Memory B cell (primary cell): ENCODE results near the gene FAM9B.
A peak's percentile ranks its signal among the peaks of the same experiment; 100 is the strongest.

Source experiments
- ATAC-seq: fragments of 150-1000 bp; cut with Tn5 transposase; 2 replicates; pipeline ENCODE4 v1.10.0; 2021; ENCODE audit warnings: low read depth, mild to moderate bottlenecking, moderate library complexity
- DNase-seq, 2 donors: peaks; one replicate each; pipeline ENCODE4 v3.0.0; 2022; ENCODE audit warnings: low spot score in 2 of 2
- H3K27ac Mint-ChIP-seq: one replicate; pipeline ENCODE4 v1.8.0; 2022; ENCODE audit warnings: mild to moderate bottlenecking, moderate library complexity, mixed read lengths
- H3K27me3 Mint-ChIP-seq: one replicate; pipeline ENCODE4 v1.8.0; 2022; ENCODE audit warnings: mixed read lengths
- H3K36me3 Mint-ChIP-seq: one replicate; pipeline ENCODE4 v1.8.0; 2022; ENCODE audit warnings: mild to moderate bottlenecking, mixed read lengths
- H3K4me1 Mint-ChIP-seq: one replicate; pipeline ENCODE4 v1.8.0; 2022; ENCODE audit warnings: mixed read lengths
- H3K4me3 Mint-ChIP-seq: one replicate; pipeline ENCODE4 v1.8.0; 2022; ENCODE audit warnings: mild to moderate bottlenecking, moderate library complexity, mixed read lengths
- H3K9me3 Mint-ChIP-seq: one replicate; pipeline ENCODE4 v1.8.0; 2022; ENCODE audit warnings: mixed read lengths

Gene FAM9B

GRCh38 chrX:9033989-9034388 is at the start of gene FAM9B:
Gene FAM9B (minus strand): TSS chrX:9034127. CDS start chrX:9032986, 1,141 bp downstream.
- Mint-ChIP-seq H3K36me3 (no peaks in the 10 kb centered on the region), H3K27ac (no peak within 1 kb of the TSS), H3K9me3 (peaks cover 1% of the 10 kb centered on the region), H3K4me1 (peaks cover 4% of the 10 kb centered on the region), H3K4me3 (no peak within 1 kb of the TSS), H3K27me3 (no peaks in the 10 kb centered on the region)
- ATAC-seq (no peak), DNase-seq (no peak)

- H3K4me1 Mint-ChIP-seq: no peaks in the 10 kb centered on the region
- no peaks in the 10 kb centered on the region for H3K27me3 Mint-ChIP-seq
- H3K9me3 Mint-ChIP-seq: peaks cover 2% of the 10 kb centered on the region
- no peak overlapping the region for H3K4me3 Mint-ChIP-seq
- ATAC-seq (no peak), DNase-seq (no peak)
- no peak overlapping the region for H3K27ac Mint-ChIP-seq
- H3K36me3 Mint-ChIP-seq: no peaks in the 10 kb centered on the region
Observed at GRCh38 chrX:9081271-9081670, 47.3 kb upstream of the FAM9B start.

- DNase-seq: no peak
- H3K9me3 Mint-ChIP-seq: no peaks in the 10 kb centered on the region
- no peak overlapping the region for H3K27ac Mint-ChIP-seq
- peaks cover 2% of the 10 kb centered on the region for H3K4me1 Mint-ChIP-seq
- no peak for ATAC-seq
- H3K4me3 Mint-ChIP-seq: no peak overlapping the region
- H3K36me3 Mint-ChIP-seq: no peaks in the 10 kb centered on the region
- H3K27me3 Mint-ChIP-seq: peaks cover 11% of the 10 kb centered on the region
Observed at GRCh38 chrX:9074326-9074725, 40.4 kb upstream of the FAM9B start.

- Mint-ChIP-seq H3K27me3 (peaks cover 11% of the 10 kb centered on the region), H3K9me3 (no peaks in the 10 kb centered on the region)
- no peak for DNase-seq
Observed at GRCh38 chrX:9072281-9072680, 38.4 kb upstream of the FAM9B start.

GRCh38 chrX:9071031-9071650 is 37.2 kb upstream of the FAM9B start:
- no peaks in the 10 kb centered on the region for H3K36me3 Mint-ChIP-seq
- H3K4me1 Mint-ChIP-seq: peaks cover 4% of the 10 kb centered on the region
- DNase-seq: no peak
- ATAC-seq: no peak
- no peak overlapping the region for H3K4me3 Mint-ChIP-seq
- no peak overlapping the region for H3K27ac Mint-ChIP-seq
- H3K9me3 Mint-ChIP-seq: peaks cover 1% of the 10 kb centered on the region
- peaks cover 11% of the 10 kb centered on the region for H3K27me3 Mint-ChIP-seq

More at GRCh38 chrX:9072281-9072680, 38.4 kb upstream of the FAM9B start:
- Mint-ChIP-seq H3K36me3 (no peaks in the 10 kb centered on the region), H3K27ac (no peak overlapping the region), H3K4me3 (no peak overlapping the region), H3K4me1 (peaks cover 2% of the 10 kb centered on the region)
- no peak for ATAC-seq

GRCh38 chrX:9069573-9069972 is 35.6 kb upstream of the FAM9B start:
- H3K27ac Mint-ChIP-seq: no peak overlapping the region
- no peak for ATAC-seq
- peaks cover 5% of the 10 kb centered on the region for H3K27me3 Mint-ChIP-seq
- H3K36me3 Mint-ChIP-seq: no peaks in the 10 kb centered on the region
- peaks cover 2% of the 10 kb centered on the region for H3K9me3 Mint-ChIP-seq
- DNase-seq: no peak
- peaks cover 4% of the 10 kb centered on the region for H3K4me1 Mint-ChIP-seq
- H3K4me3 Mint-ChIP-seq: no peak overlapping the region

- Mint-ChIP-seq H3K27me3 (peaks cover 2% of the 10 kb centered on the region), H3K4me1 (peaks cover 2% of the 10 kb centered on the region), H3K27ac (no peak overlapping the region), H3K4me3 (no peak overlapping the region), H3K36me3 (no peaks in the 10 kb centered on the region), H3K9me3 (peaks cover 2% of the 10 kb centered on the region)
- DNase-seq (no peak), ATAC-seq (no peak)
Observed at GRCh38 chrX:9064694-9065093, 30.8 kb upstream of the FAM9B start.

- Mint-ChIP-seq H3K9me3 (peaks cover 2% of the 10 kb centered on the region), H3K27me3 (peaks cover 2% of the 10 kb centered on the region), H3K4me3 (no peak overlapping the region), H3K27ac (no peak overlapping the region), H3K4me1 (peaks cover 2% of the 10 kb centered on the region), H3K36me3 (no peaks in the 10 kb centered on the region)
- no peak for ATAC-seq
- DNase-seq: no peak
Observed at GRCh38 chrX:9062641-9063040, 28.7 kb upstream of the FAM9B start.

GRCh38 chrX:9055354-9055753 is 21.4 kb upstream of the FAM9B start:
- Mint-ChIP-seq H3K27ac (no peak overlapping the region), H3K4me1 (peaks cover 8% of the 10 kb centered on the region), H3K27me3 (no peaks in the 10 kb centered on the region), H3K4me3 (no peak overlapping the region), H3K36me3 (no peaks in the 10 kb centered on the region), H3K9me3 (no peaks in the 10 kb centered on the region)
- ATAC-seq: peak; percentile 76
- peak in 1 of 2 donors; percentile 0 for DNase-seq

- ATAC-seq: no peak
- Mint-ChIP-seq H3K27me3 (no peaks in the 10 kb centered on the region), H3K9me3 (no peaks in the 10 kb centered on the region), H3K4me3 (no peak overlapping the region), H3K36me3 (no peaks in the 10 kb centered on the region), H3K27ac (no peak overlapping the region), H3K4me1 (peaks cover 8% of the 10 kb centered on the region)
- no peak for DNase-seq
Observed at GRCh38 chrX:9052081-9052480, 18.2 kb upstream of the FAM9B start.

GRCh38 chrX:9050331-9050730 is 16.4 kb upstream of the FAM9B start:
- H3K27ac Mint-ChIP-seq: no peak overlapping the region
- no peaks in the 10 kb centered on the region for H3K9me3 Mint-ChIP-seq
- no peaks in the 10 kb centered on the region for H3K36me3 Mint-ChIP-seq
- ATAC-seq: no peak
- peaks cover 7% of the 10 kb centered on the region for H3K4me1 Mint-ChIP-seq
- H3K27me3 Mint-ChIP-seq: no peaks in the 10 kb centered on the region
- no peak for DNase-seq
- no peak overlapping the region for H3K4me3 Mint-ChIP-seq

- Mint-ChIP-seq H3K36me3 (no peaks in the 10 kb centered on the region), H3K9me3 (no peaks in the 10 kb centered on the region), H3K27ac (no peak overlapping the region), H3K27me3 (no peaks in the 10 kb centered on the region), H3K4me3 (no peak overlapping the region), H3K4me1 (peaks cover 3% of the 10 kb centered on the region)
- ATAC-seq: no peak
- DNase-seq: no peak
Observed at GRCh38 chrX:9048801-9049200, 14.9 kb upstream of the FAM9B start.

GRCh38 chrX:9038244-9038643 is 4.3 kb upstream of the FAM9B start:
- ATAC-seq (no peak), DNase-seq (no peak)
- H3K27ac Mint-ChIP-seq: no peak overlapping the region
- H3K4me3 Mint-ChIP-seq: no peak overlapping the region
- H3K27me3 Mint-ChIP-seq: no peaks in the 10 kb centered on the region
- H3K36me3 Mint-ChIP-seq: no peaks in the 10 kb centered on the region
- peaks cover 3% of the 10 kb centered on the region for H3K4me1 Mint-ChIP-seq
- H3K9me3 Mint-ChIP-seq: peaks cover 1% of the 10 kb centered on the region

- no peaks in the 10 kb centered on the region for H3K27me3 Mint-ChIP-seq
- H3K36me3 Mint-ChIP-seq: no peaks in the 10 kb centered on the region
- H3K27ac Mint-ChIP-seq: no peak overlapping the region
- peaks cover 1% of the 10 kb centered on the region for H3K9me3 Mint-ChIP-seq
- no peak for ATAC-seq
- DNase-seq: no peak
- peaks cover 3% of the 10 kb centered on the region for H3K4me1 Mint-ChIP-seq
- H3K4me3 Mint-ChIP-seq: no peak overlapping the region
Observed at GRCh38 chrX:9037296-9037695, 3.4 kb upstream of the FAM9B start.

- H3K27ac Mint-ChIP-seq: no peak overlapping the region
- ATAC-seq (no peak), DNase-seq (no peak)
- peaks cover 4% of the 10 kb centered on the region for H3K4me1 Mint-ChIP-seq
- no peaks in the 10 kb centered on the region for H3K27me3 Mint-ChIP-seq
- no peaks in the 10 kb centered on the region for H3K36me3 Mint-ChIP-seq
- H3K9me3 Mint-ChIP-seq: peaks cover 1% of the 10 kb centered on the region
- H3K4me3 Mint-ChIP-seq: no peak overlapping the region
Observed at GRCh38 chrX:9033586-9033985, 341 bp downstream of the FAM9B start.
